A673 (cell line): ENCODE data around the gene PRL. TPM values are rescaled to one million over a fixed set of nuclear protein-coding genes. Genes with fewer than 3 reads are reported as not detected.

Source experiments
- BruUV-seq: library from RNA; stranded (reverse); fragments of 400-500 nt; replicated peaks from 2 replicates; lab custom pipeline; 2021; lab: Mats Ljungman, UMichigan
- CTCF ChIA-PET: fragments of 300-600 bp; sonication (Branson Sonifier 250); formaldehyde crosslinking; loops from one replicate; lab custom pipeline; 2022; ENCODE audit warnings: antibody characterized with exemption; lab: Charles Lee
- POLR2A ChIA-PET: fragments of 300-600 bp; sonication (Branson Sonifier 250); formaldehyde crosslinking; loops from one replicate; lab custom pipeline; 2022; ENCODE audit warnings: antibody characterized with exemption; ENCODE audit not compliant: low non-redundant PET; lab: Charles Lee
- DNase-seq: peaks from one replicate; pipeline ENCODE4 v3.0.0-alpha.2; 2015; ENCODE audit warnings: low spot score
- H3K27ac ChIP-seq: fragments of 200-600 bp; sonication (generic); 2 replicates; pipeline ENCODE4 v1.5.1; 2016; ENCODE audit warnings: mixed run types, low read depth, mild to moderate bottlenecking, mixed read lengths, antibody characterized with exemption, low read length; ENCODE audit not compliant: poor library complexity, severe bottlenecking
- H3K27me3 ChIP-seq: fragments of 200-600 bp; sonication (generic); replicated peaks from 2 replicates; pipeline ENCODE4 v1.6.1; 2017; ENCODE audit warnings: mixed run types, low read depth, mild to moderate bottlenecking, mixed read lengths, antibody characterized with exemption, low read length; ENCODE audit not compliant: insufficient read depth, poor library complexity
- H3K36me3 ChIP-seq: fragments of 200-600 bp; sonication (generic); 2 replicates; pipeline ENCODE4 v1.6.1; 2016; ENCODE audit warnings: mixed run types, mild to moderate bottlenecking, mixed read lengths, antibody characterized with exemption, low read length; ENCODE audit not compliant: insufficient read depth, poor library complexity, severe bottlenecking
- H3K4me1 ChIP-seq: fragments of 200-600 bp; sonication (generic); 2 replicates; pipeline ENCODE4 v1.6.1; 2017; ENCODE audit warnings: mixed run types, mild to moderate bottlenecking, mixed read lengths, antibody characterized with exemption, low read length; ENCODE audit not compliant: insufficient read depth, poor library complexity, severe bottlenecking
- H3K4me3 ChIP-seq: fragments of 200-600 bp; sonication (generic); 2 replicates; pipeline ENCODE4 v1.5.1; 2016; ENCODE audit warnings: low read depth, mixed run types, mild to moderate bottlenecking, mixed read lengths, low read length; ENCODE audit not compliant: poor library complexity, severe bottlenecking
- H3K9me3 ChIP-seq: fragments of 200-600 bp; sonication (generic); 2 replicates; pipeline ENCODE4 v1.6.1; 2016; ENCODE audit warnings: mixed run types, low read depth, mild to moderate bottlenecking, mixed read lengths, antibody characterized with exemption, low read length; ENCODE audit not compliant: poor library complexity, severe bottlenecking
- CTCF ChIP-seq: fragments of 300-800, 200-600 bp; sonication (generic); conservative IDR thresholded peaks from 2 replicates; pipeline ENCODE4 v1.5.1; 2017; ENCODE audit warnings: low read depth, mild to moderate bottlenecking, antibody characterized with exemption, low read length, moderate library complexity, mixed read lengths
- EZH2 ChIP-seq: fragments of 200-600 bp; sonication (generic); IDR thresholded peaks from 2 replicates; pipeline ENCODE4 v1.6.1; 2017; ENCODE audit warnings: borderline replicate concordance, low read depth, mild to moderate bottlenecking, mixed read lengths, antibody characterized with exemption, low read length; ENCODE audit not compliant: poor library complexity, severe bottlenecking
- intact Hi-C: fragments of 100-400 bp; cut with micrococcal nuclease; formaldehyde crosslinking; loops from one replicate; pipeline ENCODE4 v1.10.0; 2022; ENCODE audit not compliant: unreplicated experiment
- total RNA-seq: library from RNA; stranded (reverse); gene quantifications from 2 replicates; pipeline ENCODE4 v1.2.3, GENCODE V29; 2021

Gene PRL
- total RNA-seq, 1 experiment from 2014 or later: not detected

GRCh38 chr6:22253955-22254655 is 42.7 kb downstream of the PRL start:
- Histone ChIP-seq H3K4me3 (no peak overlapping the region), H3K27me3 (no peaks in the 10 kb centered on the region), H3K27ac (no peak overlapping the region), H3K9me3 (no peaks in the 10 kb centered on the region), H3K4me1 (peaks cover 24% of the 10 kb centered on the region), H3K36me3 (no peaks in the 10 kb centered on the region)
- POLR2A ChIA-PET: no interaction called here
- no peak for TF ChIP-seq CTCF
- no peak for TF ChIP-seq EZH2
- intact Hi-C loops: no loop called here
- BruUV-seq: no TSS peak
- DNase-seq: no peak
- CTCF ChIA-PET: no interaction called here

- ChIA-PET CTCF (no interaction called here), POLR2A (no interaction called here)
- no peak overlapping the region for H3K27ac ChIP-seq
- TF ChIP-seq CTCF (no peak), EZH2 (no peak)
- no peaks in the 10 kb centered on the region for H3K27me3 ChIP-seq
- no peak overlapping the region for H3K4me3 ChIP-seq
- BruUV-seq: no TSS peak
- H3K9me3 ChIP-seq: no peaks in the 10 kb centered on the region
- no peak for DNase-seq
- peaks cover 35% of the 10 kb centered on the region for H3K4me1 ChIP-seq
- no peaks in the 10 kb centered on the region for H3K36me3 ChIP-seq
- intact Hi-C loops: no loop called here
Observed at GRCh38 chr6:22251348-22251747, 45.5 kb downstream of the PRL start.

DNA sequence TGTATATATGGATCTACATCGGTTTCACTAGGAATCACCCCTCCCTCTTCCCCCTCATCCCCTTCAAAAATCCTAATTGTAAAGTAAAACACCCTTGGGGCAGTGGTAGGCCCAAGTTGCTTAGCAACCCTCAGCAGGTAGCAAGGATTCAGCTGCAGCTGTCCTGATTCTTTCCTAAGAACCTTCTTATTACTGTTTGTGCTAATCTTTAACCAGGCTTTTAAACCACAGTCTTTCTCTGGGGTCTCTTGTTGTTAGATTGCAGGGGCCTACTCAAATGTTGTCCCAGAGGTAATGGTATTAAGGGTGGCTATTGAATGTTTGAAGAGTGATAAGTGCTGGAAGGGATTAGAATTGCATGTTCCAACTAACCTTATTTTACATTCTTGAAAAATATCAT is 46.4 kb downstream of the PRL start:
- CTCF ChIA-PET: no interaction called here
- Histone ChIP-seq H3K4me3 (no peak overlapping the region), H3K36me3 (no peaks in the 10 kb centered on the region), H3K9me3 (no peaks in the 10 kb centered on the region), H3K27me3 (no peaks in the 10 kb centered on the region), H3K4me1 (peaks cover 35% of the 10 kb centered on the region), H3K27ac (no peak overlapping the region)
- peak; percentile 60 for DNase-seq
- TF ChIP-seq EZH2 (no peak), CTCF (no peak)
- no TSS peak for BruUV-seq
- POLR2A ChIA-PET: interaction anchor here (0.5 kb wide), 1 partner anchor 634 kb away, joined by 5 read pairs; no protein-coding TSS in a partner anchor
- intact Hi-C loops: no loop called here
